Neuronal stem cell (in vitro differentiated cells): ENCODE results near the gene YAF2.

Experiments
- DNase-seq: peaks from one replicate; pipeline ENCODE4 v3.0.0-alpha.2; 2013; ENCODE audit warnings: low spot score
- H2AFZ ChIP-seq: one replicate; pipeline ENCODE4 v1.6.1; 2013; ENCODE audit warnings: mild to moderate bottlenecking, low read length, inconsistent platforms
- H2AK5ac ChIP-seq: 2 replicates; pipeline ENCODE4 v1.6.1; 2013; ENCODE audit warnings: low read depth, mild to moderate bottlenecking, inconsistent platforms, low read length, moderate library complexity, mixed read lengths
- H2BK120ac ChIP-seq: 2 replicates; pipeline ENCODE4 v1.6.1; 2013; ENCODE audit warnings: low read depth, mild to moderate bottlenecking, inconsistent platforms, low read length, moderate library complexity, mixed read lengths
- H2BK12ac ChIP-seq: one replicate; pipeline ENCODE4 v1.6.1; 2013; ENCODE audit warnings: low read length, inconsistent platforms
- H2BK15ac ChIP-seq: 2 replicates; pipeline ENCODE4 v1.6.1; 2013; ENCODE audit warnings: mild to moderate bottlenecking, low read length, inconsistent platforms, mixed read lengths
- H2BK5ac ChIP-seq: one replicate; pipeline ENCODE4 v1.6.1; 2013; ENCODE audit warnings: inconsistent platforms, mild to moderate bottlenecking, low read length, moderate library complexity
- H3K14ac ChIP-seq: one replicate; pipeline ENCODE4 v1.6.1; 2013; ENCODE audit warnings: low read length, inconsistent platforms
- H3K18ac ChIP-seq: 2 replicates; pipeline ENCODE4 v1.6.1; 2013; ENCODE audit warnings: low read length, inconsistent platforms
- H3K23ac ChIP-seq: 2 replicates; pipeline ENCODE4 v1.6.1; 2013; ENCODE audit warnings: low read depth, mild to moderate bottlenecking, mixed read lengths, low read length, inconsistent platforms; ENCODE audit not compliant: poor library complexity
- H3K27ac ChIP-seq: replicated peaks from 3 replicates; pipeline ENCODE4 v1.5.1; 2013; ENCODE audit warnings: low read length, inconsistent platforms
- H3K27me3 ChIP-seq, 3 experiments: 2 replicates each; pipeline ENCODE4 v1.6.1; 2013; ENCODE audit warnings: low read length in 3 of 3, mild to moderate bottlenecking in 2 of 3, inconsistent platforms in 1 of 3, low read depth in 1 of 3, mixed read lengths in 1 of 3, moderate library complexity in 1 of 3; ENCODE audit not compliant: control insufficient read depth in 3 of 3, insufficient read depth in 3 of 3
- H3K36me3 ChIP-seq, 2 donors: replicated peaks in 1 of 2; 2 replicates each; pipeline ENCODE4 v1.6.1; 2013; ENCODE audit warnings: low read length in 2 of 2; ENCODE audit not compliant: control insufficient read depth in 2 of 2, insufficient read depth in 2 of 2
- H3K4ac ChIP-seq: 2 replicates; pipeline ENCODE4 v1.6.1; 2013; ENCODE audit warnings: inconsistent platforms, mild to moderate bottlenecking, low read length, moderate library complexity
- H3K4me1 ChIP-seq, 2 donors: 1 replicate in 1 of 2; 2 replicates in 1 of 2; pipeline ENCODE4 v1.6.1; 2013; ENCODE audit warnings: low read length in 2 of 2, low read depth in 1 of 2; ENCODE audit not compliant: control insufficient read depth in 2 of 2, insufficient read depth in 1 of 2
- H3K4me2 ChIP-seq: one replicate; pipeline ENCODE4 v1.6.1; 2013; ENCODE audit warnings: mild to moderate bottlenecking, low read length, inconsistent platforms; ENCODE audit not compliant: insufficient read depth, poor library complexity, severe bottlenecking
- H3K4me3 ChIP-seq, 2 donors: 2 replicates each; pipeline ENCODE4 v1.5.1; 2013; ENCODE audit warnings: low read length in 2 of 2, mild to moderate bottlenecking in 2 of 2, inconsistent platforms in 1 of 2, moderate library complexity in 1 of 2
- H3K79me1 ChIP-seq: one replicate; pipeline ENCODE4 v1.6.1; 2013; ENCODE audit warnings: low read depth, mild to moderate bottlenecking, inconsistent platforms, low read length, moderate library complexity
- H3K9ac ChIP-seq: one replicate; pipeline ENCODE4 v1.6.1; 2013; ENCODE audit warnings: mild to moderate bottlenecking, low read depth, low read length, inconsistent platforms; ENCODE audit not compliant: poor library complexity
- H3K9me3 ChIP-seq, 2 donors: replicated peaks in 1 of 2; 2 replicates each; pipeline versions ENCODE3 to v1.6.1; 2013; ENCODE audit warnings: low read length in 2 of 2, mild to moderate bottlenecking in 2 of 2, inconsistent platforms in 1 of 2, low read depth in 1 of 2, mixed read lengths in 1 of 2, moderate library complexity in 1 of 2; ENCODE audit not compliant: control insufficient read depth in 2 of 2, insufficient read depth in 1 of 2
- H4K8ac ChIP-seq: one replicate; pipeline ENCODE4 v1.6.1; 2013; ENCODE audit warnings: low read depth, mild to moderate bottlenecking, inconsistent platforms, low read length, moderate library complexity
- H4K91ac ChIP-seq: one replicate; pipeline ENCODE4 v1.6.1; 2013; ENCODE audit warnings: low read length, low read depth, mild to moderate bottlenecking, inconsistent platforms; ENCODE audit not compliant: poor library complexity
- WGBS, 2 donors: extraction: QIAGEN DNeasy Blood & Tissue Kit; methylation state at CpG; one replicate each; pipeline ENCODE4 v1.1.7; 2013; ENCODE audit warnings: missing lambda C conversion rate in 2 of 2, mixed read lengths in 1 of 2; ENCODE audit not compliant: insufficient read length in 2 of 2, insufficient replicate concordance in 1 of 2; ENCODE audit errors: extremely low coverage in 2 of 2; 5-methylcytosine and 5-hydroxymethylcytosine counted together

YAF2 gene

GRCh38 chr12:42172441-42173210, 65.4 kb downstream of the YAF2 start:
- no peaks in the 10 kb centered on the region for H3K4me1 ChIP-seq
- H3K9ac ChIP-seq: no peak overlapping the region
- H3K23ac ChIP-seq: no peak overlapping the region
- H3K36me3 ChIP-seq: peaks cover 0 to 9% of the 10 kb centered on the region in 2 donors
- no peak overlapping the region for H4K8ac ChIP-seq
- H3K4me2 ChIP-seq: no peak overlapping the region
- H2AK5ac ChIP-seq: no peak overlapping the region
- H3K9me3 ChIP-seq: peaks cover 0 to 6% of the 10 kb centered on the region in 2 donors
- H3K79me1 ChIP-seq: no peaks in the 10 kb centered on the region
- H3K4ac ChIP-seq: no peak overlapping the region
- no peak overlapping the region for H2BK5ac ChIP-seq
- no peak overlapping the region for H3K18ac ChIP-seq
- H2BK15ac ChIP-seq: no peak overlapping the region
- no peak overlapping the region for H3K14ac ChIP-seq
- DNase-seq: no peak
- no CpG with 5 or more reads among the region's 4 CpGs for WGBS, 2 donors
- no peak overlapping the region for H4K91ac ChIP-seq
- no peak overlapping the region for H2AFZ ChIP-seq
- no peak overlapping the region for H3K4me3 ChIP-seq
- H3K27ac ChIP-seq: no peak overlapping the region
- H2BK120ac ChIP-seq: no peak overlapping the region
- no peak overlapping the region for H2BK12ac ChIP-seq
- no peaks in the 10 kb centered on the region for H3K27me3 ChIP-seq

DNA sequence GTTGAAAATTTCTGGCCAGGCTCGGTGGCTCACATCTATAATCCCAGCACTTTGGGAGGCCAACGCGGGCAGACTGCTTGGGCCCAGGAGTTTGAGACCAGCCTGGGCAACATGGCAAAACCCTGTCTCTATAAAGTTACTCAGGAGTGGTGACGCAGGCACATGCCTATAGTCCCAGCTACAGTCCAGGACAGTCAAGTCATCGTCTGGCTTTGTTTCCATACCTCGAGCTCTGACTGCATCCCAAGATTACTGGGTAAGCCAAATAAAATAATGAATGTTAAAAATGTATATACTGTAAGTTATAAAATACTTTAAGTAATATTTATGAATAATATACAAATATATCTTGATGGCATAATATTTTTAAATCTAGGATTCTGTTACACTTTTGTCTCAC, 70.3 kb downstream of the YAF2 start:
- H3K4me2 ChIP-seq: no peak overlapping the region
- H4K91ac ChIP-seq: no peak overlapping the region
- no CpG with 5 or more reads among the region's 6 CpGs for WGBS, 2 donors
- DNase-seq: no peak
- no peak overlapping the region for H3K4ac ChIP-seq
- no peak overlapping the region for H3K18ac ChIP-seq
- peaks cover 0 to 9% of the 10 kb centered on the region in 2 donors for H3K36me3 ChIP-seq
- no peak overlapping the region for H3K9ac ChIP-seq
- no peaks in the 10 kb centered on the region for H3K9me3 ChIP-seq
- no peak overlapping the region for H2BK15ac ChIP-seq
- H3K79me1 ChIP-seq: no peaks in the 10 kb centered on the region
- H2BK12ac ChIP-seq: no peak overlapping the region
- H2AFZ ChIP-seq: no peak overlapping the region
- H3K4me1 ChIP-seq: no peaks in the 10 kb centered on the region
- no peak overlapping the region for H4K8ac ChIP-seq
- no peak overlapping the region for H3K4me3 ChIP-seq
- no peaks in the 10 kb centered on the region for H3K27me3 ChIP-seq
- H2AK5ac ChIP-seq: no peak overlapping the region
- H3K23ac ChIP-seq: no peak overlapping the region
- H3K14ac ChIP-seq: no peak overlapping the region
- no peak overlapping the region for H2BK120ac ChIP-seq
- H3K27ac ChIP-seq: no peak overlapping the region
- no peak overlapping the region for H2BK5ac ChIP-seq

- Histone ChIP-seq H2BK15ac (no peak overlapping the region), H3K4ac (no peak overlapping the region), H3K9ac (no peak overlapping the region), H4K91ac (no peak overlapping the region), H4K8ac (no peak overlapping the region), H3K9me3 (no peaks in the 10 kb centered on the region), H3K4me3 (no peak overlapping the region), H2BK120ac (no peak overlapping the region), H3K4me1 (no peaks in the 10 kb centered on the region), H3K36me3 (peaks cover 0 to 9% of the 10 kb centered on the region in 2 donors), H3K14ac (no peak overlapping the region), H3K27ac (no peak overlapping the region), H2BK12ac (no peak overlapping the region), H3K4me2 (no peak overlapping the region), H2AK5ac (no peak overlapping the region), H3K27me3 (no peaks in the 10 kb centered on the region), H3K79me1 (no peaks in the 10 kb centered on the region), H2AFZ (no peak overlapping the region), H2BK5ac (no peak overlapping the region), H3K18ac (no peak overlapping the region), H3K23ac (no peak overlapping the region)
- DNase-seq: no peak
Measured at GRCh38 chr12:42166501-42166900, 71.5 kb downstream of the YAF2 start.

- Histone ChIP-seq H3K27ac (no peak overlapping the region), H2BK5ac (no peak overlapping the region), H4K8ac (no peak overlapping the region)
Measured at GRCh38 chr12:42163913-42164312, 74.1 kb downstream of the YAF2 start.

More at GRCh38 chr12:42163913-42164312, 74.1 kb downstream of the YAF2 start:
- Histone ChIP-seq H3K79me1 (no peaks in the 10 kb centered on the region), H3K4me3 (no peak overlapping the region), H3K4ac (no peak overlapping the region), H3K9me3 (no peaks in the 10 kb centered on the region), H2AK5ac (no peak overlapping the region), H3K36me3 (peaks cover 0 to 31% of the 10 kb centered on the region in 2 donors), H3K4me2 (no peak overlapping the region), H2BK120ac (no peak overlapping the region), H3K23ac (no peak overlapping the region), H4K91ac (no peak overlapping the region), H3K9ac (no peak overlapping the region), H3K14ac (no peak overlapping the region), H3K18ac (no peak overlapping the region), H3K4me1 (no peaks in the 10 kb centered on the region), H2AFZ (no peak overlapping the region), H2BK15ac (no peak overlapping the region), H3K27me3 (no peaks in the 10 kb centered on the region), H2BK12ac (no peak overlapping the region)
- DNase-seq: no peak
